NCI-H82 (cell line): ENCODE measurements around the gene NEK2.
"Not testable (repeated sequence)": the region's sequence is repeated elsewhere in the genome, so short reads cannot be mapped to it uniquely, and the experiment has no call there.

Source experiments
- DNase-seq: peaks from one replicate; lab custom pipeline; 2025; lab: John Stamatoyannopoulos, UW

NEK2 gene

DNA sequence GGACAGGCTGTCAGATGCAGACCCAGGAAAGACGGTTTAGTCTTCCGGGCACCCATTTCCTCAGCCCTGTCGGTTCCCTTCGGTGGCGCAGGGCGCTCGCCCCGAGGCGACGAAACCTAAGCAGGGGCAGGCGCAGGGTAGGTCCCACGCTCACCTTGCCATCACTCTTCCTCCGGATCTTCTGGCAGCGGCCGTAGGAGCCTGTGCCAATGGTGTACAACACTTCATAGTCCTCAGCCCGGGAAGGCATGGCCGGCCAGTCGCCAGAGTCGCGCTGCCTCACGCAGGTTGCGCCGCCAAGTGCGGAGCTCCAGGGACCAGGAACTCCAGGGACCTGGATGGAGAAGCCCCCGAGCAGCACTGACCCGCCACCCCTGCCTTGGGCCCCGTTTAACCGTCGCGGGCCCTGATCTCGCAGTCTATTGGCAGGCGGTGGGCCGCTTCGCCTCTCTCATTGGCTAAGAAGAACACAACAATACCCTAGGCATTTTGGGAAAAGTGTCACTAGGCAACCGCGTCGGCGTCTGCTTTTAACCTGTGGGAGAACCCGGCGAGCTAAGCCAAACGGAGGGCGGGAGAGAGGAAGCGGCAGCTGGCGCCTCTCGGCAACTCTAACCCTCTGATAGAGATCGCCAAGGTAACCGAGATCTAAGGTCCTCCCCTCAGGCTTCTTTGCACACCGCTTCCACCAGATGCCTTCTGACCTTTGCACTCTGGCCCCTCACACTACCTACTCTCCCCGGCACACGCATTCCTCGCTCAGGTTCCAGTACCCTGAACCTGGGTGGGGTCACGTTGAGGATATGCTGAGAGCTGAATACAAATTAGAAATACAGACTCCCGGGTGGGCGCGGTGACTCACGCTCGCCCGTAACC is at the start of gene NEK2:
NEK2 (minus strand) TSS at position 392 of the 876 bp plus-strand sequence; CDS start at position 250, 142 bp downstream.
- DNase-seq, result peak; percentile 100

DNA sequence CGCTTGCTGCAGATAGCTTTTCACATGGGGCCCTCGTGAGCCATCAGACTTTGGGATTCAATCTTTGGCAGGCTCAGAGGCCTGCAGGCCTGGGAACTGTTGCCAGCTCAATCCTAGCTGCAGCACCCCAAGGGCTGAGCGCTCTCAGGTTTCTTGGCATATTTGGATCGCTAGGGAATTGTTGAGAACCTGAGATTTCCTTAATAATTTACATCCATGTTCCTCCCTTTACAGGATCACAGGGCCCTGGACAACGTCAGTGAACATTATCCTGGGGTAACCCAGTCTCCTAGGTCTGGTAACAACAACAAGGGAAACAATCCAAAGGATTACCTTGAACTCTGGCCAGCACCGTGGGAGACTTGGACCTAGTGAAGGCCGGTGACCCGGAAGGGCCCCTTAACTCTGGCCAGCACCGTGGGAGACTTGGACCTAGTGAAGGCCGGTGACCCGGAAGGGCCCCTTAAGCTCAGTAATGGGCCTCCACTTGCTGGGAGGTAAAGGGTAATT is 49.3 kb upstream of the NEK2 start:
- no peak for DNase-seq

DNA sequence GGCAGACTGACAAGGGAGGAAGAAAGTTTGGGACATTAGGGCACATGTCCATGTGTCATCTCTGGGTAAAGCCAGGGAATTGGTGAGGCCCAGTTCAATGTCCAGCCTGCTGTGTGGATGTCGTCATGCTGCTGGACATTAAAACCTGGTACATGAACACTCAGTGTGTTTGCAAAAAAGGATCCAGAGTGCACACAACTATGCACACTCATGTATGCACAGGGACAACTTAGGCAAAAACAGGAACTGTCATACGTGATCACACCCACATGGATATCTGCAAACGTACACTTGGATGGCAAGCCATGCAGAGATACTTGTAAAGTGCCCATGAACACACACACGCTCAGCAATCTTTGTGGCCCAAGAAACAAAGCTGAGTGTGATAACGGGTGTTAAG is 47.9 kb upstream of the NEK2 start:
- no peak for DNase-seq

DNA sequence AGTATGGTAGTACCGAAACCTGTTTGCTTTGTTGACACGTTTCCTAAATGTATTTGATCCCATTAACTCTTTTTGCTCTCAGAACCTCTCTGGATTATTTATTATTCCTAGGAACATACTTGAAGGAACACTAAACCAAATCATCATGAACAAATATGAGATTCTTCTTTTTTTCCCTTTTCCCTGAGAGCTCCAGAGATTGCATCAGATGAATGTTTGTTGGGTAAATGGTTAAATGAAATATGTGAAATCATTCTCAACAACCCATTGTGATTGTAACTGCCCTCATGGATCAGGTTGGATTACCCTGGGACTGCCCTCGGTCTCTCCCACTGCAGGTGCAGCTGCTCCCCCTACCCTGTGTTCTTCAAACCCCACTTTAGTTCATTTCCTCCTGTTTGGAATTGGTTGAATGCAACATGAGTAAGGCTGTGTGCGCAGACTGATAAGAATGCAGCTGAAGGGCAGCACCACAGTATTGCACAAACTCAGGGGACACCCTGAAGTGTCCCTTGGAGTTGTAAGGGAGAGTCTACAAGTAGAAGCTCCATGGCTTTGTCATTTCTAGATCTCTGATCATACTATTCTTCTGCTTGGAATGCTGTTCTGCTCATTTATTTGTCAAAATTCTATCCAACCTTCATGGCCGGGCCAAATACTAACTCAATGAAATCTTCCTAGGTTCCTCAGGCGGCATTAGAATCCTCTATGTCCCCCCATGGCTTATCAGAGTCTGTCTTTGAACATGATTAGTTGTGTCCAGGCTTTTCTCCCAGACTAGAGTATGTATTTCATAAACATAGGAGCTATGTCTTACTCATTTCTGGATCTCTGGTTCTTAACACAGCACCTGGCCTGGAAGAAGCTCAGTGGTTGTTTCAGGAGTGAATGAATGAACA is 47.1 kb upstream of the NEK2 start:
- no peak for DNase-seq

DNA sequence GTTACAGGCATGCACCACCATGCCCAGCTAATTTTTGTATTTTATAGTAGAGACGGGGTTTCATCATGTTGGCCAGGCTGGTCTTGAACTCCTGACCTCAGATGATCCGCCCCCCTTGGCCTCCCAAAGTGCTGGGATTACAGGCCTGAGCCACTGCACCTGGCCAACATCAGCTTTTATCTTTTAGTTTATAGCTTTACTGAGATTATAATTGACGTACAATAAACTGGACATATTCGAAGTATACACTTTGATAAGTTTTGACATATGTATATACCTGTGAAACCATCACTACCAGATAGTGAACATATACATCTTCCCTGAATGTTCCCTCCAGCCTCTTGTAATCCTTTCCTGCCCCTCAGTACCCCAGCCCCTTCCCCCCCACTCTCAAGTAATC is 41.1 kb upstream of the NEK2 start:
- not testable (repeated sequence) for DNase-seq

DNA sequence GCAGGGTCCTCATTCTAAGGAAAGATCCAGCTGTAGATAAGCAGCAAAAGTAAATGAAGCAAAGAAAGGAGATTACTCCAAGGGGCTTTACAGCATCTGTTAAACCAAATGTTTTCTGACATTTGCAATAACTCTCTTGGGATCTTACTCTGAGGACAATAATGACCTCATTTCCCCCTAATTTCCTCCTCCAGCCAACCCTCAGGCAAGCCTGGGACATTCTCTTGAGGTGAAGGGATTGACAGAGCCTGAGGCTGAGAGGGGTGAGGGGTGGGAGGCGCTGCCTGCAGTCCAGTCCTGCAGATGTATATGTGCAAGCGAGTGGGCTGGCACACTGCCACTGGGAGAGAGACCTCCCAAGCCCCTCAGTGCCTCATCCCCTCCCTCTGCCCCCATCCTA is 40.5 kb upstream of the NEK2 start:
- peak; percentile 97 for DNase-seq

DNA sequence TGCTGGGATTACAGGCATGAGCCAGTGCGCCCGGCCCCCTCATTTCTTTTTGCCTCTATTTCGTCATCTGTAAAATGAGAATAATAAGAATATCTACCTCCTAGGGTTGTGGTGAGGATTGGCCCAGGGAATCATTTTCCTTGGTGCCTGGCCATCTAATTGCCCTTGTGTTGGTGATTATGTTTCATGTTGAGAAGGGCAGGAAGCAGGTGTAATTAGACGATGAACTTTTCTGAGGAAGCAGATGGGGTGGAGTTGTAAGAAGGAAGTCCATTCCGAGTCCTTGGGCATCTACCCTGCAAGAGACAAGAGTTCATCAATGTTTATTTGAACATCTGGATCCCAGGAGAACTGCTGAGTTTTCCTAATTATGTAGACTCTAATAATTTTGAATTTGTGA is 38.7 kb upstream of the NEK2 start:
- DNase-seq, result no peak

DNA sequence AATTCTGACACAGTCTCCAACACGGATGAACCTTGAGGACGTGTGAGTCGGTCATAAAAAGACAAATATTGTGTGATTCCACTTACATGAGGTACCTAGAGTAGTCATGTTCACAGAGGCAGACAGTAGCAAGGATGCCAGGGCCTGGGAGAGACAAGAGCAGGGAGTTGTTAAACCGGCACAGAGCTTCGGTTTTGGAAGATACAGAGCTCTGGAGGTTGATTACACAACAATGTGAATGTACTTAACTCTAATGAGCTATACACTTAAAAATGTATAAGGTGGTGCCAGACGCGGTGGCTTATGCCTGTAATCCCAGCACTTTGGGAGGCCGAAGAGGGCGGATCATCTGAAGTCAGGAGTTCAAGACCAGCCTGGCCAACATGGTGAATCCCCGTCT is 37.8 kb upstream of the NEK2 start:
- DNase-seq, result no peak

DNA sequence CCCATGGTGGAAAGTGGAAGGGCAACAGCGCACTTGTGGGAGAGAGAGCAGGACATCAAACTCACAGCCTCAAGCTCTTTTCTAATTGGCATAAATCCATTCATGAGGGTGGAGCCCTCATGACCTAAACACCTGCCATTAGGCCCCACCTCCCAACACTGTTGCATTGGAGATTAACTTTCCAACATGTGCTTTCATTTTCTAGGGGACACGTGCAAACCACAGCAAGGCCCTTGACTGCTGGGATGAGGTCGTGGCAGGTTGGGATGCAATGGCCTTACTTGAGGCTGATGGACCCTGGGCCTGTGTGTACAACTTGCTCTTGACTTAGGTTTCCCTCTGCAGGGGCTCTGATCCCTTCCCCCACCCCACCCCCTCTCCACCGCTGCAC is 35.9 kb upstream of the NEK2 start:
- DNase-seq, result peak; percentile 47

DNA sequence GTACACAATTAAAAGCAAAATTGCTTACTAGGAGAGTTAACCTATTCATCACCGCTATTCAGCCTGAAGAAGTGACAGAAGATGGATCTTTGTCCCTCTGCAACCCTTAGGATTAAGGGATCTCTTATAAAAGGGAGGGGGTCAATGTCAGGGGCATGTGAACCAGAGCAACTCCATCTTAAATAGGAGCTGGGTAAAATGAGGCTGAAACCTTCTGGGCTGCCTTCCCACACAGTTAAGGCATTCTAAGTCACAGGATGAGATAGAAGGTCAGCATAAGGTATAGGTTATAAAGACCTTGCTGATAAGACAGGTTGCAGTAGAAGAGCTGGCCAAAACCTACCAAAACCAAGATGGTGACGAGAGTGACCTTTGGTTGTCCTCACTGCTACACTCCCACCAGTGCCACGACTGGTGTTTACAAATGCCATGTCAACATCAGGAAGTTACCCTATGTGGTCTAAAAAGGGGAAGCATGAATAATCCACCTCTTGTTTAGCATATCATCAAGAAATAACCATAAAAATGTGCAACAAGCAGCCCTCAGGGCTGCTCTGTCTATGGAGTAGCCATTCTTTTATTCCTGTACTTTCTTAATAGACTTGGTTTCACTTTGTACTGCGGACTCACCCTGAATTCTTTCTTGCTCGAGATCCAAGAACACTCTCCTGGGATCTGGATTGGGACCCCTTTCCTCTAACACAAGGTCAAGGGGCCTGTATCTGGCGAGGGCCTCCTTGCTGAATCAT is 35.3 kb upstream of the NEK2 start:
- DNase-seq, result no peak

DNA sequence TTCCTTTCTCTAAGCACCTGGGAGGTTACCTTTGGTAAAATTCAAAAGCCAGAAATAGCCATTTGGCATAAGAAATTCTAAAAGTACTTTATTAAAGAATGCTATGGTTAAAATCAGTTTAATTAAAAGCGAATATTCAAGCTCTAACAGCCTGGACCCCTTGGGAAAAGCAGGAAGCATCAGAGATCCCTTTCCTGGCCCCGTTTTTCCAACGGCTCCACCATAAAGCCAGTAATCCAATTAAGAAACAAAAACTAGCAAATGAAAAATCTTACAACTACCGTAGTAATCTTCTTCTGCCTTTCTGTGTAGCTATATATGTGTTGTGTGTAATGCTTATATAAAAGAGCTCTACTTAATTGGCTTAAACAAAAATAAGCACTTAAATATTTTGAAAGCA is 33.5 kb upstream of the NEK2 start:
- DNase-seq, result peak; percentile 69

DNA sequence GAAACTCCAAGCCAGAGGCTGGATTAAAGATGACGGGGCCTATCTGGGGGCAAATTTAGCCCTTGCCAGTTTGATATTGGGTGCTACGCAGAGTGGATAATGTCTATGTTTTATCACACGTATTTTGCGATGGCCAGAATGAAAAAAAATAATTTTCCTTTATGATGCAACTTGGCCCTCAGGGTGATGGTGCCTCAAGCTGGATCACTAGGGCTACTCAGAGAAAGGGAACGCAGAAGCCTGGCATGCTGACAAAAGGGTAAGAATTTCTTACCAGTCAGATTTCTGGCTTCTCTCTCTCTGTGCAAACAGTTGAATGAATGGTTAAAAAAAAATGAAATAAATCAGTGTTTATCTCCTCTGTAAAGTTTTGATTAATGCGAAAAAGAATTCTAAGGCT is 32.6 kb upstream of the NEK2 start:
- no peak for DNase-seq

DNA sequence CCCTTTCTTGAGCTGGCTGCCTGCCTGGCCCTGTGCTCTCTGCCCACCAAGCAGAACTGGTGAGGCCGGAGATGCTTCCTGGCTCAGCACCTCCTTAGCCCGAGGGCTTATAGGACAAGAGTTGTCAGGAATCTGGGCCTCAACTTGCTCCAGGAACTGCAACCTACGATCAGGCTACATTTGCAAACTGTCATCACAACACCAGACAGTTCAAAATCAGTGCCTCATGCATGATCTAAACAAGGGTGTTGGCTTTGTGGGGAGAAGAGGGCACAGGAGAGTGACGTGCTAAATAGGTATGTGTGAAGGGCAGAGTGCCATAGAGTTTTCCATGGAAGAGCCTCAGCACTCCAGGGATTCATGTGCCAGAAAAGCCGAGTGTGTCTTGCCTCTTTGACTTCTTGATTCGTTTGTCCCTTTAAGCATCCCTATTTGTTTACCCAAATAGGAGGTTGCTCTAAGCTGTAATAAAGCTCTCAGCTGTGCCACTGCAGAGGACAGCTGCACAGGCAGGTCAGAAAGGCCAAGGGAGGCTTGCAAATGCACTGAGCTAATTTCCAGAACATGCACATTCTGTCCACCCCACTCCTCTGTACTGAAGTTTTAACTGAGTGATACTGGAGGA is 30.2 kb upstream of the NEK2 start:
- peak; percentile 57 for DNase-seq

DNA sequence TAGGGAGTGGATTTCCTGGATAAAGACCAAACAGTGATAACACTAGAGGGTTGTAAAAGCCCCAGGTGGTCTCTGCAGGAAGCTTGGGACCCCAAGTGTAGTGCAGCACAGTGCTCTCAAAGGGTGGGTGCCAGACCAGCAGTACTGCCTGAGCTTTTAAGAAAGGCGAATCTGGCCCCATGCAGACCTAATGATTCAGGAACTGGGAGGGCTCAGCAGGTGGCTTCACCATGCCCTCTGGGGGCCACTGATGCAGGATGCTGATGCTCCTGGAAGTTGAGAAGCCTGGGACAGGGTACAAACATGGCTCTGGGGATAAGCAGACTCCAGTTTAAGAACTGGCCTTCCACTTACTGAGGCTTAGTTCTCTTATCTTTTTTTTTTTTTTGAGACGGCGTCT is 29.1 kb upstream of the NEK2 start:
- DNase-seq, result no peak

DNA sequence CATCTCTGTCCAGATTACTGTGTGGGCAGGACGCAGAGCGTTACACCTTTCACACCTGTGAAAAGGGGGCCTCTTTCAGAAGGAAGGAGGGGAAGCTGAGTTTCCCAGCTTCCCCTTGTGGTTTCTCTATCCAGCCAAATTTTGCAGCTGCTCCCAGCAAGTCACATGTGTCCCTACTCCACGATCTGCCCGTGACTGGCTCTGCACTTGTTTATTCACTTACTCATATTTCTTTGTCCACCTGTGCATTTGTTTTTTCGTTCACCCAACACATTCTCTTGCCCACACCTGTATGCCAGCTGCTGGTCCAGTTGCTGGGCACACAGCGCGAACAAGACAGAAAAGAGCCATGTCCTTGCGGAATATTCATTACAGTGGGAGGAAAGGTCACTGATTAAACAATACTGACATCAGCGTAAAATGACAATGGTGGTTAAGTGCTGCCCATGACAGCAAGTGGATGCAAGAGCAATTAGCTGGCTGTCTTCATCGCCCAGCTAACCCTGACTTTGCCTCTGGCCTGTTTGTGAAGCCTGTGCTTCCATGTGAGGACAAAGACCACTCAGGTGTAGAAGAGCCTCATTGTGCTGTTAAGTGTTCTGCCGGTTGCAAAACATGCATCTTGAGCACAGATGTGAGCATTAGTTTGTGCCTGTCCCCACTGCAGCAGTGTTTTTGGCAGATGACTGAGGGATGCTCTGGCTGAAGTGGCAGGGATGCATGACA is 28.6 kb upstream of the NEK2 start:
- no peak for DNase-seq

DNA sequence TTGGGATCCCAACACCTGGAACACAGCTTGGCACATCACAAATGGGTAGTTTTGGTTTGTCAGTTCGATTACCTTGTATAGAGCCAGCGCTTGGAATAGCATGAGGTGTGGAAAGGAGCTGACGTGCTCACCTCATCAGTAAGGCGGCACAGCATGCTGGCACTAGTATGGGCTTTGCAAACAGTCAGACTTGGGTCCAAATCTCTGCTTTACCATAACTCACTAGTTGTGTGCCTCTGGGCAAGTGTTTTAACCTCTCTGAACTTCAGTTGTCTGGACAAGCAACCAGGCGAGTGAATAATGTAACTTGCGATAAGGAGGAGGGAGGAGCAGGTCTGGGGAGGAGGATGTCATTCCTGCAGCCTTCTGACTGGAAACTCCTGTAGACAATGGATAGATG is 26.3 kb upstream of the NEK2 start:
- DNase-seq, result no peak

DNA sequence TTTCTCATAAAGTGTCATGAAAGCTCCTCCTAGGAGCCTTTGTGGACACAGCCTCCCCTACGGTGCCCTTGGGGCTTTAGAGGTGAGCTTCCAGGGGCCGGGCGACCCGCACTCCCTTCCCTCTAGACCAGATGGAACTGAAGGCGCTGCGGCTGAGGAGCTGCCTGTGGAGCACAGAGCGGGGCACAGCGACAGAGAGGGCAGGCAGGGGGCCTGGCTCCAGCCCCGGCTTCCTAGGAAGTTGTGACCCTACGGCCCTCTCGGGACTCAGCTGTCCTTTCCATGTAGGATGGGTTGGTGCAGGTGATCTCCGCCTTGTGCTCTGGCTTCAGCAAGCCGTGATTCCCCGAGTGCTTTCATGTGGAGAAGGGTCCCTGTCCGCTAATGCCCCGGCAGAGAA is 23.6 kb upstream of the NEK2 start:
- no peak for DNase-seq

DNA sequence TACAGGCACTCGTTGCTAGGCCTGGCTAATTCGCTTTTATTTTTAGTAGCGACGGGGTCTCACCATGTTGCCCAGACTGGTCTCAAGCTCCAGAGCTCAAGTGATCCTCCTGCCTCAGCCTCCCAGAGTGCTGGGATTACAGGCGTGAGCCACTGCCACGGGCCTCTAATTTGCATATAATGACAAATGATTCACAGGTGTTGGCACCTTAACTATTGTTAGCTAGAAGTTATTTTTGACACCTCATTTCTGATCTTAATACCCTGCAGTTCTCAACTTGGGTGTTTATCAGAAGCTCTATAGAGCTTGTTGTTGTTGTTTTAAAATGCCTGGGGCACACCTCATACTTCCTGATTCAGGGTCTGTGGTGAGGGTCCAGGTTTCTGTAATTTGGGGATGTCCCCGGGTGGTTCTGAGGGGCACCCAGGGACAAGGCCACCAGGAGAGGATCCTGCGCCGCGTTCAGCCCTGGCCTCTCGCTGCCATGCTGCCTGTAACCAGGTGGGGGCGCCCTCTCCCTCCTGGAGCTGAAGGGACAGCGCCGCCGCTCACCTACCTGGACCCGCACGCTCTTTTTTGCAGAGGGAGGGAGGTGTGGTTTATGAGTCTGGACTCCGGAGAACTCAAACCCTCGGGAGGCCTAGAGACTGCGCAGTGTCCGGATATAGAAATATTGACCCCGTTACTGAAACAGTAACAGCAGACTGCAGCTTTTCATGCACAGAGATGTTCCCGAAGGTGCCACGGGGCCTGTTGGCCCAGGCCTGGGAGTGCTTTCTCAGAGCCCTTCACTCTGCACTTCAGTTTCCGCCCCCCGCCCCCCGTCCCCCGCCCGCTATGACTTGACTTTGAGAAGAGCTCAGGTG is 23.0 kb upstream of the NEK2 start:
- peak; percentile 92 for DNase-seq

DNA sequence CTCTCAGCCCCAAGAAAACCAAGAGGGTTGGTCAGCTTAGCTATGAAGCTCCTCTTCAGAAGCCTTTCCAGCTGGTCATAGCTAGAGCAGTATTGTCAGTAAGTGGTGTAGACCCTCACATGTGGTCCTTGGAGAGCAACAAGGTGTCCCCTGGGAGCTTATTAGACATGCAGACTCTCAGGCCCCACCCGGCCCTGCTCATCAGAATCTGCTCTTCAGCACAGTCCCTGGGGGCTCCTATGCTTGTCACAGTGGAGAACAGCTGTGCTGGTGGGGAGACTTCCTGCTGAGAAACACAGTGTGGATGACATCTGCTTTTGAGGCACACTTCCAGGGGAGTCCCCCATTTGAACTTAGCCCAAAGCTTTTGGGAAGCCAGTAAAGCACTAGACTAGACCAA is 21.9 kb upstream of the NEK2 start:
- peak; percentile 94 for DNase-seq
